Trophoblast cell (in vitro differentiated cells and primary cell): Measurements from ENCODE around the gene FIGNL1.
A peak's percentile ranks its signal among the peaks of the same experiment; 100 is the strongest.

Experiments used
- DNase-seq, 2 donors: peaks; one replicate each; pipeline ENCODE4 v3.0.0-alpha.2; 2016
- H2AFZ ChIP-seq: 2 replicates; pipeline ENCODE4 v1.6.1; 2013; ENCODE audit warnings: low read length, moderate library complexity, mild to moderate bottlenecking; ENCODE audit not compliant: insufficient read depth, poor library complexity
- H2AK5ac ChIP-seq: 2 replicates; pipeline ENCODE4 v1.6.1; 2013; ENCODE audit warnings: mild to moderate bottlenecking, low read length
- H2BK120ac ChIP-seq: 2 replicates; pipeline ENCODE4 v1.6.1; 2013; ENCODE audit warnings: low read length, mild to moderate bottlenecking, moderate library complexity; ENCODE audit not compliant: insufficient read depth, poor library complexity
- H2BK12ac ChIP-seq: 2 replicates; pipeline ENCODE4 v1.6.1; 2013; ENCODE audit warnings: mild to moderate bottlenecking, low read length, moderate library complexity
- H2BK5ac ChIP-seq: 2 replicates; pipeline ENCODE4 v1.6.1; 2013; ENCODE audit warnings: low read length, low read depth, moderate library complexity, mild to moderate bottlenecking; ENCODE audit not compliant: poor library complexity
- H3K14ac ChIP-seq: 2 replicates; pipeline ENCODE4 v1.6.1; 2013; ENCODE audit warnings: mild to moderate bottlenecking, low read length
- H3K18ac ChIP-seq: 2 replicates; pipeline ENCODE4 v1.6.1; 2013; ENCODE audit warnings: mild to moderate bottlenecking, low read length
- H3K23ac ChIP-seq: 2 replicates; pipeline ENCODE4 v1.6.1; 2013; ENCODE audit warnings: low read length
- H3K27ac ChIP-seq: 2 replicates; pipeline ENCODE4 v1.5.1; 2013; ENCODE audit warnings: low read depth, mild to moderate bottlenecking, inconsistent platforms, low read length, moderate library complexity
- H3K27me3 ChIP-seq: 2 replicates; pipeline ENCODE4 v1.6.1; 2013; ENCODE audit warnings: inconsistent platforms, mild to moderate bottlenecking, low read length, moderate library complexity; ENCODE audit not compliant: insufficient read depth
- H3K36me3 ChIP-seq, 2 experiments: 1 replicate in 1 of 2; 2 replicates in 1 of 2; pipeline ENCODE4 v1.6.1; 2013; ENCODE audit warnings: low read length in 2 of 2, mild to moderate bottlenecking in 2 of 2, moderate library complexity in 1 of 2; ENCODE audit not compliant: insufficient read depth in 2 of 2, control insufficient read depth in 1 of 2
- H3K4ac ChIP-seq: 2 replicates; pipeline ENCODE4 v1.6.1; 2013; ENCODE audit warnings: low read depth, mild to moderate bottlenecking, low read length, moderate library complexity
- H3K4me1 ChIP-seq, 2 experiments: 1 replicate in 1 of 2; 2 replicates in 1 of 2; pipeline ENCODE4 v1.6.1; 2013; ENCODE audit warnings: low read length in 2 of 2, mild to moderate bottlenecking in 2 of 2, moderate library complexity in 1 of 2; ENCODE audit not compliant: insufficient read depth in 2 of 2, control insufficient read depth in 1 of 2
- H3K4me2 ChIP-seq: 2 replicates; pipeline ENCODE4 v1.6.1; 2013; ENCODE audit warnings: inconsistent platforms, mild to moderate bottlenecking, low read length, moderate library complexity
- H3K4me3 ChIP-seq: 2 replicates; pipeline ENCODE4 v1.5.1; 2013; ENCODE audit warnings: mild to moderate bottlenecking, low read depth, low read length, inconsistent platforms
- H3K79me1 ChIP-seq: one replicate; pipeline ENCODE4 v1.6.1; 2013; ENCODE audit warnings: low read length
- H3K79me2 ChIP-seq: 2 replicates; pipeline ENCODE4 v1.6.1; 2013; ENCODE audit warnings: low read length, mild to moderate bottlenecking; ENCODE audit not compliant: control insufficient read depth, insufficient read depth, poor library complexity
- H3K9ac ChIP-seq: 2 replicates; pipeline ENCODE4 v1.6.1; 2013; ENCODE audit warnings: mild to moderate bottlenecking, low read length
- H3K9me3 ChIP-seq: 2 replicates; pipeline ENCODE4 v1.6.1; 2013; ENCODE audit warnings: low read depth, mild to moderate bottlenecking, control low read depth, inconsistent platforms, low read length; ENCODE audit not compliant: insufficient read depth
- H4K12ac ChIP-seq: 2 replicates; pipeline ENCODE4 v1.6.1; 2013; ENCODE audit warnings: low read depth, mild to moderate bottlenecking, low read length, moderate library complexity
- H4K8ac ChIP-seq: 2 replicates; pipeline ENCODE4 v1.6.1; 2013; ENCODE audit warnings: low read depth, mild to moderate bottlenecking, low read length, moderate library complexity
- H4K91ac ChIP-seq: one replicate; pipeline ENCODE4 v1.6.1; 2013; ENCODE audit warnings: low read depth, mild to moderate bottlenecking, low read length, moderate library complexity
- WGBS: extraction: QIAGEN DNeasy Blood & Tissue Kit; methylation state at CpG from one replicate; pipeline ENCODE4 v1.1.7; 2013; ENCODE audit warnings: missing lambda C conversion rate; ENCODE audit not compliant: insufficient read length, insufficient coverage; ENCODE audit errors: extremely low coverage; 5-methylcytosine and 5-hydroxymethylcytosine counted together

FIGNL1 gene

GRCh38 chr7:50411332-50411731 lies 38.8 kb downstream of the FIGNL1 start:
- H3K14ac ChIP-seq, result no peak overlapping the region
- no peak overlapping the region for H2BK120ac ChIP-seq
- no peaks in the 10 kb centered on the region for H3K79me1 ChIP-seq
- H3K4me2 ChIP-seq, result no peak overlapping the region
- H4K91ac ChIP-seq, result no peak overlapping the region
- H3K27ac ChIP-seq, result no peak overlapping the region
- H3K27me3 ChIP-seq, result no peaks in the 10 kb centered on the region
- H3K4me3 ChIP-seq, result no peak overlapping the region
- no peak overlapping the region for H2BK12ac ChIP-seq
- no peak overlapping the region for H3K18ac ChIP-seq
- no peak overlapping the region for H4K8ac ChIP-seq
- H3K79me2 ChIP-seq, result no peaks in the 10 kb centered on the region
- peaks cover 0 to 1% of the 10 kb centered on the region in 2 experiments for H3K4me1 ChIP-seq
- H3K9ac ChIP-seq, result no peak overlapping the region
- H3K36me3 ChIP-seq, result no peaks in the 10 kb centered on the region
- no peak overlapping the region for H2BK5ac ChIP-seq
- no CpG with 5 or more reads among the region's 6 CpGs for whole genome bisulfite sequencing
- H2AK5ac ChIP-seq, result no peak overlapping the region
- H4K12ac ChIP-seq, result no peak overlapping the region
- H3K4ac ChIP-seq, result no peak overlapping the region
- no peak overlapping the region for H3K23ac ChIP-seq
- DNase-seq, result no peak
- no peak overlapping the region for H2AFZ ChIP-seq
- no peaks in the 10 kb centered on the region for H3K9me3 ChIP-seq

- Histone ChIP-seq H3K36me3 (no peaks in the 10 kb centered on the region), H3K4me1 (no peaks in the 10 kb centered on the region), H4K91ac (no peak overlapping the region), H2BK12ac (no peak overlapping the region), H3K27me3 (no peaks in the 10 kb centered on the region), H3K9ac (no peak overlapping the region), H3K23ac (no peak overlapping the region), H3K79me1 (no peaks in the 10 kb centered on the region), H3K9me3 (no peaks in the 10 kb centered on the region), H2AFZ (no peak overlapping the region), H3K14ac (no peak overlapping the region), H4K8ac (no peak overlapping the region), H3K27ac (no peak overlapping the region), H3K4ac (no peak overlapping the region), H3K18ac (no peak overlapping the region), H2BK5ac (no peak overlapping the region), H2AK5ac (no peak overlapping the region), H4K12ac (no peak overlapping the region), H3K79me2 (no peaks in the 10 kb centered on the region), H3K4me3 (no peak overlapping the region), H2BK120ac (no peak overlapping the region), H3K4me2 (no peak overlapping the region)
- no CpG with 5 or more reads among the region's 17 CpGs for WGBS
- DNase-seq, result peak in 1 of 2 donors; percentile 11
Observed at GRCh38 chr7:50409856-50410745, 40.0 kb downstream of the FIGNL1 start.

GRCh38 chr7:50406935-50407334 lies 43.2 kb downstream of the FIGNL1 start:
- Histone ChIP-seq H4K12ac (no peak overlapping the region), H4K8ac (no peak overlapping the region), H4K91ac (no peak overlapping the region), H3K4ac (no peak overlapping the region), H3K27me3 (no peaks in the 10 kb centered on the region), H3K9me3 (peaks cover 2% of the 10 kb centered on the region), H2AK5ac (no peak overlapping the region), H2BK12ac (no peak overlapping the region), H3K18ac (no peak overlapping the region), H3K36me3 (no peaks in the 10 kb centered on the region), H3K79me2 (no peaks in the 10 kb centered on the region), H3K23ac (no peak overlapping the region), H3K4me3 (no peak overlapping the region), H3K4me2 (no peak overlapping the region), H3K79me1 (no peaks in the 10 kb centered on the region), H3K14ac (no peak overlapping the region), H2AFZ (no peak overlapping the region), H2BK5ac (no peak overlapping the region), H2BK120ac (no peak overlapping the region), H3K9ac (no peak overlapping the region), H3K4me1 (no peaks in the 10 kb centered on the region), H3K27ac (no peak overlapping the region)
- WGBS, result no CpG with 5 or more reads among the region's 5 CpGs
- DNase-seq, result peak in 1 of 2 donors; percentile 16

GRCh38 chr7:50405221-50405620 lies 44.9 kb downstream of the FIGNL1 start:
- H3K9me3 ChIP-seq, result peaks cover 2% of the 10 kb centered on the region
- no peak overlapping the region for H4K91ac ChIP-seq
- H3K79me1 ChIP-seq, result no peaks in the 10 kb centered on the region
- H4K12ac ChIP-seq, result no peak overlapping the region
- H3K4ac ChIP-seq, result no peak overlapping the region
- H3K36me3 ChIP-seq, result no peaks in the 10 kb centered on the region
- H3K79me2 ChIP-seq, result no peaks in the 10 kb centered on the region
- no CpG with 5 or more reads among the region's 7 CpGs for WGBS
- no peak overlapping the region for H2AK5ac ChIP-seq
- H3K4me3 ChIP-seq, result no peak overlapping the region
- H2BK12ac ChIP-seq, result no peak overlapping the region
- H3K27ac ChIP-seq, result no peak overlapping the region
- H3K14ac ChIP-seq, result no peak overlapping the region
- H2AFZ ChIP-seq, result no peak overlapping the region
- no peak overlapping the region for H3K18ac ChIP-seq
- no peak overlapping the region for H3K23ac ChIP-seq
- DNase-seq, result no peak
- H3K4me1 ChIP-seq, result no peaks in the 10 kb centered on the region
- H3K27me3 ChIP-seq, result no peaks in the 10 kb centered on the region
- H3K4me2 ChIP-seq, result no peak overlapping the region
- H3K9ac ChIP-seq, result no peak overlapping the region
- no peak overlapping the region for H2BK120ac ChIP-seq
- H4K8ac ChIP-seq, result no peak overlapping the region
- H2BK5ac ChIP-seq, result no peak overlapping the region
